Measurements from ENCODE around the gene SGSM1.

The SGSM1 gene, protein sequence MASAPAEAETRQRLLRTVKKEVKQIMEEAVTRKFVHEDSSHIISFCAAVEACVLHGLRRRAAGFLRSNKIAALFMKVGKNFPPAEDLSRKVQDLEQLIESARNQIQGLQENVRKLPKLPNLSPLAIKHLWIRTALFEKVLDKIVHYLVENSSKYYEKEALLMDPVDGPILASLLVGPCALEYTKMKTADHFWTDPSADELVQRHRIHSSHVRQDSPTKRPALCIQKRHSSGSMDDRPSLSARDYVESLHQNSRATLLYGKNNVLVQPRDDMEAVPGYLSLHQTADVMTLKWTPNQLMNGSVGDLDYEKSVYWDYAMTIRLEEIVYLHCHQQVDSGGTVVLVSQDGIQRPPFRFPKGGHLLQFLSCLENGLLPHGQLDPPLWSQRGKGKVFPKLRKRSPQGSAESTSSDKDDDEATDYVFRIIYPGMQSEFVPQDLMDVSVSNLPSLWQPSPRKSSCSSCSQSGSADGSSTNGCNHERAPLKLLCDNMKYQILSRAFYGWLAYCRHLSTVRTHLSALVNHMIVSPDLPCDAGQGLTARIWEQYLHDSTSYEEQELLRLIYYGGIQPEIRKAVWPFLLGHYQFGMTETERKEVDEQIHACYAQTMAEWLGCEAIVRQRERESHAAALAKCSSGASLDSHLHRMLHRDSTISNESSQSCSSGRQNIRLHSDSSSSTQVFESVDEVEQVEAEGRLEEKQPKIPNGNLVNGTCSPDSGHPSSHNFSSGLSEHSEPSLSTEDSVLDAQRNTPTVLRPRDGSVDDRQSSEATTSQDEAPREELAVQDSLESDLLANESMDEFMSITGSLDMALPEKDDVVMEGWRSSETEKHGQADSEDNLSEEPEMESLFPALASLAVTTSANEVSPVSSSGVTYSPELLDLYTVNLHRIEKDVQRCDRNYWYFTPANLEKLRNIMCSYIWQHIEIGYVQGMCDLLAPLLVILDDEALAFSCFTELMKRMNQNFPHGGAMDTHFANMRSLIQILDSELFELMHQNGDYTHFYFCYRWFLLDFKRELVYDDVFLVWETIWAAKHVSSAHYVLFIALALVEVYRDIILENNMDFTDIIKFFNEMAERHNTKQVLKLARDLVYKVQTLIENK

GRCh38 chr22:24805790-24806662 lies at the start of gene SGSM1:
Gene SGSM1, plus strand, starts transcription at chr22:24806211. Its CDS starts 115 bp downstream, at chr22:24806326.
- DNase-seq = peak; percentile 30 to 47

GRCh38 chr22:24758164-24758799 lies 47.7 kb upstream of the SGSM1 start:
- DNase-seq = peak; percentile 20 to 43

DNA sequence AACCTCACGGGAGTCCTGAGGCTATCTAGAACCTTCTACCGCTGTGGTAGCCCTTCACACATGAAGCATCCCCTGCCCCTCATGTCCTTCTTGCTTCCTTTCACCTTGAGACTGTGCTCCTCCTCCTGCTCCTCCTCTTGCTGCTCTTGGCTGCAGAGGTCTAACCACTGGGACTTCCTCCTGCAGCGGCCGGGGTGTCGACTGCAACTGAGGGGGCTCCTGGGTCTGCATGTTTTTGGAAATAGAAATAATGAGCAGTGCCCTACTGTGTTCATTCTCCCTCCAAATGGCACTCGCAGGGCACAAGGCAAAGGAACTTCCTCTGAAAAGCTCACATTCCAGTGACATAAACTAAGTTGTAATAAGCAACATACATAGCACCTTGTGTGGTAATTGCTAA lies 46.2 kb upstream of the SGSM1 start:
- DNase-seq = no peak

GRCh38 chr22:24760708-24761306 lies 45.2 kb upstream of the SGSM1 start:
- DNase-seq = no peak

DNA sequence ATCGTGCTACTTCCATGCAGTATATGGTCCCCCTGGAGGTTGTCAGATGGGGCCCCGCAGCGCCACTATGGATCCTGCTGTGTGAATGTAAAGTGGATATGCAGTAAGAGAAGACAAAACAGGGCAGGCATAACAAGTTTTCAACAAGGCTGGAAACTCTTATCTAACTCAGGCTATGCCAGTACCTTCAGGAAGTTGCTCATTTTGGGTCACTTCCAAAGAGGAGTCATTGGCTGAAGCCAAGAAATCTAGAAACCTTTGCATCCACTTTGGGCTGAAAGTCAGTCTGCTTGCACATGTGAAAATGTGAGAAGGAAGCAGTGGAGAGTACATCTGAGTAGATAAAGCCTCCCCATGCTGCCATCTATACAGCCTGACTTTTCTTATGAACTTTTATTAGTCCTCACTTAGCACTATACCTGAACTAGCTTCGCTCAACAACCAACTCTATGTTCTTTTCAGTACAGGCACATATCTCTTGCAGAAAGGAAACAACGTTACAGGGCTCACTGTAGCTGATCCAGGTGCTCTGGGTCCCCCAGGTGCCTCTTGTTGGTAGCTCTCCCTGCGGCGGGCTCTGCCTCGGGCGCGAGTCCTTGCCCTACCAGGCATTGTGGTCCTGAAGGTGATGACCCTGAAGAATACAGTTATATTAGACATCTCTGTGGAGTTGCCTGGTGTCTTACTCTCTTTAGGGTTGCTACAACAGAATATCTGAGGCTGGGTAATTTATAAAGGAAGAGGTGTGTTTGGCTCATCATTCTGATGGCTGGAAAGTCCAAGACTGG lies 43.9 kb upstream of the SGSM1 start:
- DNase-seq = no peak

GRCh38 chr22:24763872-24764485 lies 42.0 kb upstream of the SGSM1 start:
- no peak for DNase-seq

DNA sequence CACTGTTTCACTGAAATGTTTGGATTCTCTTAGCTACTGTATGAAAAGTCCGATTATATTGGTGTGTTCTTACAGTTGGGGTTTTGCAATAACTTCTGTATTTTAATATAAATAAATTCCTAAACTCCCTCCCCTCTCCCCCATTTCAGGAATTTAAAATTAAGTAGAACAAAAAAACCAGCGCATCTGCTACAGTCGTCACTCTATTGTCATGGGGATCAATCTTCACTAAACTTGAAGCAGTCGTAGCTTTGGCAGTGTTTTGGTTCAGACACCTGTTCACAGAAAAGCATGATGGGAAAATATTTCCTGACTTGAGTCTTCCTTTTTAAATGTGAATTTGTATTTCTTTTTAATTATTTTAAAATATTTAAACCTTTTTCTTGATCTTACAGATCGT lies 40.8 kb upstream of the SGSM1 start:
- DNase-seq = no peak

DNA sequence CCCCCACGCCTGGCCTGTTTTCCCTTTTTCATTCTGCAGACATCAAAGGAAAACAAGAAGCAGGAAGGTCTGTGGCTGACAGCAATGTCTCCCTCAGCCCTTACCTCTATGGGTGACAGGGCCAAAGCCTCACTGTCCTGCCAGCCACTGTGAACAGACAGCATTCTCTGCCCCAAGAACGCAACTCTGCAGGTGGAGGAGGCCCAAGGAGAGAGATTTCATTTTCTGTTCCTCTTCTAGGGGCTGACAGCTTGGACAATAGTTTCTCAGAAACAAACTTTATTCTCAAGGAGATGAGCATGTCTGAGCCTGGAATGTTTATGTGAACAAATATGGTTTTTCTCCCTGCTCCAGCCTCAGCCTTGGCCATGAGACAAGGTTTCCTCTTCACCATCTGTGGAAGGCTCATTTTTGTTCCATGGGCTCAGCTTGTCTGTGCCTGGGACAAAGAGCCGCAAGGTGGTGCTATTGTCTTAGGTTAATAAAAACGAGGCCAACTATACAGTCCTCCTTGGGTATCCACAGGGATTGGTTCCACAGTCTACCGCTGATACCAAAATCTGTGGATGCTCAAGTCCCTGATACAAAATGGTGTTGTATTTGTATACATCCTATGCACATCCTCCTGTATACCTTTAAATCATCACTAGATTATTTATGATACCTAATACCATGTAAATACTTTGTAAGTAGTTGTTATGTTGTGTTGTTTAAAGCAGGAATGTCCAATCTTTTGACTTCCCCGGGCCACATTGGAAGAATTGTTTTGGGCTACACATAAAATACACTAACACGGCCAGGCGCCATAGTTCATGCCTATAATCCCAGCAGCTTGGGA lies 37.3 kb upstream of the SGSM1 start:
- peak; percentile 37 to 45 for DNase-seq

- DNase-seq = no peak
These were observed 33.4 kb upstream of the SGSM1 start for GRCh38 chr22:24772493-24773220.

- DNase-seq = no peak
These were observed 30.1 kb upstream of the SGSM1 start for GRCh38 chr22:24775769-24776492.

DNA sequence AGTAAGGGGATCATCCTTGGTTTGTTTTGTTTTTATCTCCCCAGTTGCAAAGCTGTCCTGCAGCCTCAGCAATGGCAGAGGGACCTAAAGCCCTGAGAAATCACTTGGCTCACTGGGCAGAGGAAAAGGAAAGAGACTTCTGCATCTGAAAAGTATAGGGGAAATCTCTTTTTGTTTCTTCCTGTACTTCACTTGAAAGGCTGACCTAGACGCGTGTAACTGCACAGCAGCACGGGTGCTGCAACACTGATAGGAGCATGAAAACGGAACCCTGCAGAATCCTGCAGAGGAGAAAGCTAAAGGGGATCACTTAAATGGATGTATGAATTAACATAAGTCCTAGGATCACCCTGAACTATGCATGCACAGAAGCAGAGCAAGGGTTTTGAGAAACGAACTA lies 29.5 kb upstream of the SGSM1 start:
- no peak for DNase-seq

DNA sequence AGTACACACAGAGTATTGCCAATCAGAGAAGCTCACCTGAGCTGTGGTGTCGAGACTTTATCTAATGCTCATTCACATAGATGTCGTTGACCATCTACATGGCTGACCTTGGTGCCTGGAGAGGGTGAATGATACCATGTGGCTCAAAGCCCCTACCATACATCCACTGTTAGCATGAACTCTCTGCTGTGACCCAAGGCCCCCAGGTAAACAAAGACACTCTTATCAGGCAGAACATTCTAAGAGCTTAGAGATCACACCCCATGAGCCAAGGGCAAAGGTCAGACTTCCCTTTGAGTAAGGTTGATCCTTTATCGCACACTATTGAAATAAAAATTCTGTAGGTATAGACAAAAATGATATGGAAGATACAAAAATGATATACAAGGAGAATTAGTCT lies 16.5 kb upstream of the SGSM1 start:
- no peak for DNase-seq

- DNase-seq = no peak
These were observed 14.6 kb upstream of the SGSM1 start for GRCh38 chr22:24791362-24791761.

DNA sequence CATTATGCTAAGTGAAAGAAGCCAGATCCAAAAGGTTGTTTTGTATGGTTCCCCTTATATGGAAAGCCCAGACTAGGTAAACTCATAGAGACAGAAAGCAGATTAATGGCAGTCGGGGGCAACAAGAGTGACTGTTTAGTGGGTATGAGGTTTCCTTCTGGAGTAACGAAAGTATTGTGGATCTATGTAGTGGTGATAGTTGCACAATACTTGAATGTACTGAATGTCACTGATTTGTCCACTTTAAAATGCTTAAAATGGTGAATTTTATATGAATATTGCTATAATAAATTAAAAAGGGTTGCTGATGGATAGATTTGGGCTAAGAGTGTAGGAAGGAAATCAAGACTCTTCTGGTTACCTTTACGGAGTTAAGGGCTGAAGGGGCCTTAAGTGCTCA lies 10.0 kb upstream of the SGSM1 start:
- no peak for DNase-seq

DNA sequence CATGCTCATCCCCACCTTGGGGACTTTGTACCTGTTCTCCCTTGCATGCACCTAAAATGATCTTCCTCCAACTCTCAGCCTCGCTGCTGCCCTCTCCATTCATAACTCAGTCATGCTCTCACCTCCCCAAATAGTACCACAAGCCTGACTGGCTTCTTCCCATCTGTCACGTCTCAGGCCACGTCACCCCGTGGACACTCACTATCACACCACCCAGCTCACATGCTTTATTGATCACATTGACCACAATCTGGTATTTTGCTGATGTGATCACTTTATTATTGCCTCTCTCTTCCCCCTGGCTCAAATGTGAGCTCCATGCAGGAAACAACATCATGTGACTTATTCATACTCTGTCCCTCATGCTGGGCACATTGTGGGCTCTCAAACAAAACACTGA lies 9.2 kb upstream of the SGSM1 start:
- no peak for DNase-seq

GRCh38 chr22:24801901-24802465 lies 4.0 kb upstream of the SGSM1 start:
- DNase-seq = no peak

- DNase-seq = peak; percentile 1 to 13
These were observed 2.9 kb upstream of the SGSM1 start for GRCh38 chr22:24803064-24803542.

All from AML-193 (cell line).